Esophagus squamous epithelium (tissue), 4 donors: ENCODE data around the gene CAMKMT.

ENCODE experiments used
- CTCF ChIP-seq, 6 experiments: fragments of 450-650 bp in 4 of 6; fragments of 200-600 bp in 2 of 6; sonication (generic) in 2 of 6; IDR thresholded peaks; one replicate each; pipeline ENCODE4 v1.5.1; 2016 to 2019; ENCODE audit warnings: antibody characterized with exemption in 6 of 6, mild to moderate bottlenecking in 4 of 6, moderate library complexity in 4 of 6
- POLR2A ChIP-seq, 4 donors: fragments of 450-650 bp; IDR thresholded peaks; one replicate each; pipeline ENCODE4 v1.6.1; 2017; ENCODE audit warnings: antibody characterized with exemption in 4 of 4, mild to moderate bottlenecking in 4 of 4, moderate library complexity in 3 of 4

GRCh38 chr2:44448860-44449527 lies 87.2 kb downstream of the CAMKMT start:
- TF ChIP-seq POLR2A (IDR thresholded peaks at IDR 0.05), result no peak
- no peak for TF ChIP-seq CTCF (IDR thresholded peaks at IDR 0.05)
